ENCODE results near the gene NDFIP1.

GRCh38 chr5:142098275-142098674 is 10.3 kb upstream of the NDFIP1 start:
- TF ChIP-seq EZH2 (IDR thresholded peaks at IDR 0.05; ENCODE audit: borderline replicate concordance, control insufficient read depth, low read depth, low read length): no peak
- TF ChIP-seq CREB1 (IDR thresholded peaks at IDR 0.05; ENCODE audit: low read depth): no peak
- no peak for TF ChIP-seq CUX1 (IDR thresholded peaks at IDR 0.05; ENCODE audit: insufficient replicate concordance, low read depth, low read length)
- no peak for TF ChIP-seq CTCF (IDR thresholded peaks at IDR 0.05 in 2 of 3, conservative IDR thresholded peaks at IDR 0.05 in 1 of 3; ENCODE audit: control insufficient read depth in 2 of 3, extremely low read depth in 1 of 3, insufficient read depth in 1 of 3, low read depth in 3 of 3, low read length in 3 of 3)
- TF ChIP-seq ZSCAN29 (IDR thresholded peaks at IDR 0.05): no peak
- TF ChIP-seq IRF3 (IDR thresholded peaks at IDR 0.05): no peak
- TF ChIP-seq POLR2A (IDR thresholded peaks at IDR 0.05; ENCODE audit: low read depth, low read length): no peak

Measured in GM12878 (cell line).